GM23338 (cell line): ENCODE data around the gene CACNB1. TPM values are rescaled to one million over a fixed set of nuclear protein-coding genes. Genes with fewer than 3 reads are reported as not detected.

ENCODE experiments used
- ATAC-seq: fragments of 200-7000 bp; cut with Tn5 transposase; 3 replicates; pipeline ENCODE4 v1.9.1; 2020
- DNase-seq: peaks from one replicate; pipeline ENCODE4 v3.0.0-alpha.2; 2015; ENCODE audit warnings: low spot score
- H2AFZ ChIP-seq: fragments of 200-600 bp; sonication (generic); 2 replicates; pipeline ENCODE4 v1.8.0; 2016; ENCODE audit warnings: antibody characterized with exemption, mild to moderate bottlenecking, moderate library complexity
- H3F3A ChIP-seq: fragments of 200-600 bp; sonication (generic); replicated peaks from 2 replicates; pipeline ENCODE4 v1.8.0; 2017; ENCODE audit warnings: antibody characterized with exemption, mixed run types, low read depth
- H3K27ac ChIP-seq: fragments of 200-600 bp; sonication (generic); 2 replicates; pipeline ENCODE4 v1.6.1; 2016; ENCODE audit warnings: low read depth
- H3K27me3 ChIP-seq: fragments of 200-600 bp; sonication (generic); 2 replicates; pipeline ENCODE4 v1.8.0; 2016; ENCODE audit warnings: mild to moderate bottlenecking, mixed run types, moderate library complexity; ENCODE audit not compliant: insufficient read depth
- H3K36me3 ChIP-seq: fragments of 200-600 bp; sonication (generic); 2 replicates; pipeline ENCODE4 v1.8.0; 2016; ENCODE audit warnings: mild to moderate bottlenecking; ENCODE audit not compliant: insufficient read depth
- H3K4me1 ChIP-seq: fragments of 200-600 bp; sonication (generic); 2 replicates; pipeline ENCODE4 v1.8.0; 2016; ENCODE audit warnings: mild to moderate bottlenecking, moderate library complexity; ENCODE audit not compliant: insufficient read depth
- H3K4me2 ChIP-seq: fragments of 200-600 bp; sonication (generic); 2 replicates; pipeline ENCODE4 v1.7.1; 2017; ENCODE audit warnings: mixed run types
- H3K4me3 ChIP-seq: fragments of 200-600 bp; sonication (generic); 2 replicates; pipeline ENCODE4 v1.6.1; 2016; ENCODE audit warnings: mixed run types
- H3K79me2 ChIP-seq: fragments of 200-600 bp; sonication (generic); replicated peaks from 2 replicates; pipeline ENCODE4 v1.8.0; 2017; ENCODE audit warnings: mild to moderate bottlenecking; ENCODE audit not compliant: insufficient read depth
- H3K9me2 ChIP-seq: fragments of 200-600 bp; sonication (generic); 2 replicates; pipeline ENCODE4 v1.8.0; 2017; ENCODE audit not compliant: insufficient read depth
- H4K20me1 ChIP-seq: fragments of 200-600 bp; sonication (generic); replicated peaks from 2 replicates; pipeline ENCODE4 v1.8.0; 2017; ENCODE audit warnings: mild to moderate bottlenecking; ENCODE audit not compliant: insufficient read depth
- H3K27ac Mint-ChIP-seq: 2 replicates; pipeline ENCODE4 v1.8.0; 2020; ENCODE audit warnings: inconsistent platforms, mild to moderate bottlenecking, moderate library complexity, mixed read lengths
- H3K27me3 Mint-ChIP-seq: 3 replicates; pipeline ENCODE4 v1.8.0; 2022; ENCODE audit warnings: low read depth, mild to moderate bottlenecking, moderate library complexity, mixed read lengths, inconsistent platforms; ENCODE audit not compliant: insufficient read depth, poor library complexity
- H3K36me3 Mint-ChIP-seq: 3 replicates; pipeline ENCODE4 v1.8.0; 2021; ENCODE audit warnings: low read depth, mild to moderate bottlenecking, inconsistent platforms, moderate library complexity, mixed read lengths
- H3K4me1 Mint-ChIP-seq: 3 replicates; pipeline ENCODE4 v1.8.0; 2020; ENCODE audit warnings: mild to moderate bottlenecking, inconsistent platforms, mixed read lengths
- H3K4me3 Mint-ChIP-seq: 3 replicates; pipeline ENCODE4 v1.8.0; 2021; ENCODE audit warnings: moderate library complexity, mild to moderate bottlenecking, inconsistent platforms, mixed read lengths
- H3K9me3 Mint-ChIP-seq: 3 replicates; pipeline ENCODE4 v1.8.0; 2020; ENCODE audit warnings: moderate library complexity, mild to moderate bottlenecking, inconsistent platforms, mixed read lengths
- CREB1 ChIP-seq: fragments of 250-450 bp; sonication (Bioruptor Pico); IDR thresholded peaks from 2 replicates; pipeline ENCODE4 v1.5.0; 2020; ENCODE audit warnings: low read depth, mild to moderate bottlenecking, moderate library complexity
- NANOG ChIP-seq: IDR thresholded peaks from 2 replicates; pipeline ENCODE4 v1.6.1; 2016; ENCODE audit warnings: antibody characterized with exemption, borderline replicate concordance
- REST ChIP-seq: IDR thresholded peaks from one replicate; pipeline ENCODE4 v1.6.1; 2018; ENCODE audit warnings: antibody characterized with exemption; ENCODE audit not compliant: unreplicated experiment
- STAT1 ChIP-seq: IDR thresholded peaks from one replicate; pipeline ENCODE4 v1.6.1; 2016; ENCODE audit warnings: antibody characterized with exemption; ENCODE audit not compliant: unreplicated experiment
- ZNF331 ChIP-seq: fragments of 250-450 bp; sonication (Bioruptor Pico); IDR thresholded peaks from 2 replicates; pipeline ENCODE4 v1.5.0; 2020; ENCODE audit warnings: low read depth, mild to moderate bottlenecking, moderate library complexity
- ZNF462 ChIP-seq: fragments of 250-450 bp; sonication (Bioruptor Pico); IDR thresholded peaks from 2 replicates; pipeline ENCODE4 v1.5.0; 2020; ENCODE audit warnings: mild to moderate bottlenecking, moderate library complexity
- polyA plus RNA-seq: library from polyadenylated mRNA; unstranded; fragments of >200 nt; fragmentation: Nextera tagmentation; extraction: Ambion mirVana; gene quantifications from 2 replicates; pipeline ENCODE4 v1.2.1, GENCODE V29; 2016
- total RNA-seq: library from RNA; depleted of rRNA; stranded (reverse); fragments of >200 nt; shearing (Covaris generic); gene quantifications from 2 replicates; pipeline ENCODE4 v1.2.3, GENCODE V29; 2014

Gene CACNB1
- total and polyA plus RNA-seq, 2 experiments from 2014 or later: 8.4 to 13.1 TPM

- H3K9me2 ChIP-seq: no peaks in the 10 kb centered on the region
- no peaks in the 10 kb centered on the region for H3F3A ChIP-seq
- H3K27ac ChIP-seq: no peak overlapping the region
- peaks cover 3% of the 10 kb centered on the region for H3K27me3 Mint-ChIP-seq
- no peaks in the 10 kb centered on the region for H3K4me1 ChIP-seq
- H3K79me2 ChIP-seq: no peaks in the 10 kb centered on the region
- H3K4me3 ChIP-seq: no peak overlapping the region
- H3K4me1 Mint-ChIP-seq: no peaks in the 10 kb centered on the region; the same call in 2 of the 3 replicates
- no peaks in the 10 kb centered on the region for H3K36me3 Mint-ChIP-seq
- TF ChIP-seq REST (no peak), ZNF331 (CRISPR knock-in tag) (no peak), CREB1 (CRISPR knock-in tag) (no peak), ZNF462 (CRISPR knock-in tag) (no peak), STAT1 (no peak), NANOG (no peak)
- no peaks in the 10 kb centered on the region for H3K27me3 ChIP-seq
- H3K36me3 ChIP-seq: no peaks in the 10 kb centered on the region
- no peak overlapping the region for H3K4me2 ChIP-seq
- no peaks in the 10 kb centered on the region for H4K20me1 ChIP-seq
- ATAC-seq (no peak), DNase-seq (no peak)
- H3K27ac Mint-ChIP-seq: no peak overlapping the region
- no peaks in the 10 kb centered on the region for H3K9me3 Mint-ChIP-seq
- H3K4me3 Mint-ChIP-seq: no peak overlapping the region
- H2AFZ ChIP-seq: no peak overlapping the region
Measured at GRCh38 chr17:39143552-39144093, 53.8 kb downstream of the CACNB1 start.
